Ishikawa (cell line): Measurements from ENCODE around the gene MYO16.

Source experiments
- EP300 ChIP-seq: IDR thresholded peaks from 2 replicates; pipeline ENCODE4 v1.6.1; 2012; ENCODE audit warnings: borderline replicate concordance
- USF1 ChIP-seq: IDR thresholded peaks from 2 replicates; pipeline ENCODE4 v1.6.1; 2012
- TF ChIP-seq, protein P1 (sequence below): IDR thresholded peaks from 2 replicates; pipeline ENCODE4 v1.6.1; 2012; ENCODE audit warnings: low read depth, mild to moderate bottlenecking

GRCh38 chr13:109114162-109114561 is 484.8 kb downstream of the MYO16 start:
- no peak for TF ChIP-seq USF1
- TF ChIP-seq EP300 = no peak
- TF ChIP-seq, protein P1, sequence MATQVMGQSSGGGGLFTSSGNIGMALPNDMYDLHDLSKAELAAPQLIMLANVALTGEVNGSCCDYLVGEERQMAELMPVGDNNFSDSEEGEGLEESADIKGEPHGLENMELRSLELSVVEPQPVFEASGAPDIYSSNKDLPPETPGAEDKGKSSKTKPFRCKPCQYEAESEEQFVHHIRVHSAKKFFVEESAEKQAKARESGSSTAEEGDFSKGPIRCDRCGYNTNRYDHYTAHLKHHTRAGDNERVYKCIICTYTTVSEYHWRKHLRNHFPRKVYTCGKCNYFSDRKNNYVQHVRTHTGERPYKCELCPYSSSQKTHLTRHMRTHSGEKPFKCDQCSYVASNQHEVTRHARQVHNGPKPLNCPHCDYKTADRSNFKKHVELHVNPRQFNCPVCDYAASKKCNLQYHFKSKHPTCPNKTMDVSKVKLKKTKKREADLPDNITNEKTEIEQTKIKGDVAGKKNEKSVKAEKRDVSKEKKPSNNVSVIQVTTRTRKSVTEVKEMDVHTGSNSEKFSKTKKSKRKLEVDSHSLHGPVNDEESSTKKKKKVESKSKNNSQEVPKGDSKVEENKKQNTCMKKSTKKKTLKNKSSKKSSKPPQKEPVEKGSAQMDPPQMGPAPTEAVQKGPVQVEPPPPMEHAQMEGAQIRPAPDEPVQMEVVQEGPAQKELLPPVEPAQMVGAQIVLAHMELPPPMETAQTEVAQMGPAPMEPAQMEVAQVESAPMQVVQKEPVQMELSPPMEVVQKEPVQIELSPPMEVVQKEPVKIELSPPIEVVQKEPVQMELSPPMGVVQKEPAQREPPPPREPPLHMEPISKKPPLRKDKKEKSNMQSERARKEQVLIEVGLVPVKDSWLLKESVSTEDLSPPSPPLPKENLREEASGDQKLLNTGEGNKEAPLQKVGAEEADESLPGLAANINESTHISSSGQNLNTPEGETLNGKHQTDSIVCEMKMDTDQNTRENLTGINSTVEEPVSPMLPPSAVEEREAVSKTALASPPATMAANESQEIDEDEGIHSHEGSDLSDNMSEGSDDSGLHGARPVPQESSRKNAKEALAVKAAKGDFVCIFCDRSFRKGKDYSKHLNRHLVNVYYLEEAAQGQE = no peak
